ENCODE data around the gene COL15A1. TPM values are rescaled to one million over a fixed set of nuclear protein-coding genes. Genes with fewer than 3 reads are reported as not detected.

The COL15A1 gene
- total RNA-seq, 1 experiment from 2014 or later, result not detected

GRCh38 chr9:98929071-98929470, 14.6 kb upstream of the COL15A1 start:
- no peaks in the 10 kb centered on the region for H3K9me3 Mint-ChIP-seq
- H3K27me3 Mint-ChIP-seq (ENCODE audit: low read depth), result no peaks in the 10 kb centered on the region
- Histone ChIP-seq H3K9me3 (ENCODE audit: control insufficient read depth, low read depth, low read length) (no peaks in the 10 kb centered on the region), H3K23me2 (ENCODE audit: insufficient read length, low read depth, low read length, poor library complexity, severe bottlenecking) (no peaks in the 10 kb centered on the region), H3K79me1 (ENCODE audit: insufficient read depth, low read depth, low read length, poor library complexity, severe bottlenecking) (no peaks in the 10 kb centered on the region), H3K23ac (ENCODE audit: insufficient read length, low read depth, low read length) (no peak overlapping the region), H3K18ac (ENCODE audit: insufficient read length, low read depth, low read length) (no peak overlapping the region), H2BK12ac (ENCODE audit: insufficient read length, low read depth, low read length) (no peak overlapping the region), H4K5ac (ENCODE audit: insufficient read length, low read depth, low read length) (no peak overlapping the region), H2AK5ac (ENCODE audit: insufficient read length, low read length) (no peak overlapping the region), H2BK20ac (ENCODE audit: low read depth, low read length, poor library complexity, severe bottlenecking) (no peak overlapping the region), H2BK120ac (ENCODE audit: low read depth, low read length, poor library complexity, severe bottlenecking) (no peak overlapping the region), H3K14ac (ENCODE audit: insufficient read depth, low read length) (no peak overlapping the region), H3K27me3 (ENCODE audit: insufficient read depth, low read length) (no peaks in the 10 kb centered on the region), H2AFZ (ENCODE audit: low read length) (no peak overlapping the region), H3K9ac (ENCODE audit: extremely low read depth, insufficient read length, low read length) (no peak overlapping the region), H2BK15ac (ENCODE audit: low read depth, low read length) (no peak overlapping the region), H3K79me2 (ENCODE audit: insufficient read depth, low read length) (no peaks in the 10 kb centered on the region), H4K91ac (ENCODE audit: insufficient read length, low read depth, low read length) (no peak overlapping the region), H3K4me2 (ENCODE audit: insufficient read depth, insufficient read length, low read length) (no peak overlapping the region), H4K8ac (replicated peaks; ENCODE audit: insufficient read length, low read depth, low read length) (no peak overlapping the region), H2BK5ac (ENCODE audit: insufficient read length, low read length) (no peak overlapping the region), H3K4ac (ENCODE audit: low read depth, low read length) (no peak overlapping the region), H3T11ph (ENCODE audit: low read length) (no peak overlapping the region), H3K56ac (ENCODE audit: insufficient read length, low read depth, low read length) (no peak overlapping the region), H3K27ac (ENCODE audit: insufficient read length, low read depth, low read length) (no peak overlapping the region), H3K4me1 (ENCODE audit: insufficient read depth, low read length) (peaks cover 3% of the 10 kb centered on the region; the same call in 1 of the 2 replicates), H4K20me1 (ENCODE audit: control insufficient read depth, insufficient read depth, insufficient read length) (no peaks in the 10 kb centered on the region)
- TF ChIP-seq, protein P1, sequence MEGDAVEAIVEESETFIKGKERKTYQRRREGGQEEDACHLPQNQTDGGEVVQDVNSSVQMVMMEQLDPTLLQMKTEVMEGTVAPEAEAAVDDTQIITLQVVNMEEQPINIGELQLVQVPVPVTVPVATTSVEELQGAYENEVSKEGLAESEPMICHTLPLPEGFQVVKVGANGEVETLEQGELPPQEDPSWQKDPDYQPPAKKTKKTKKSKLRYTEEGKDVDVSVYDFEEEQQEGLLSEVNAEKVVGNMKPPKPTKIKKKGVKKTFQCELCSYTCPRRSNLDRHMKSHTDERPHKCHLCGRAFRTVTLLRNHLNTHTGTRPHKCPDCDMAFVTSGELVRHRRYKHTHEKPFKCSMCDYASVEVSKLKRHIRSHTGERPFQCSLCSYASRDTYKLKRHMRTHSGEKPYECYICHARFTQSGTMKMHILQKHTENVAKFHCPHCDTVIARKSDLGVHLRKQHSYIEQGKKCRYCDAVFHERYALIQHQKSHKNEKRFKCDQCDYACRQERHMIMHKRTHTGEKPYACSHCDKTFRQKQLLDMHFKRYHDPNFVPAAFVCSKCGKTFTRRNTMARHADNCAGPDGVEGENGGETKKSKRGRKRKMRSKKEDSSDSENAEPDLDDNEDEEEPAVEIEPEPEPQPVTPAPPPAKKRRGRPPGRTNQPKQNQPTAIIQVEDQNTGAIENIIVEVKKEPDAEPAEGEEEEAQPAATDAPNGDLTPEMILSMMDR (conservative IDR thresholded peaks at IDR 0.05), result no peak
- WGBS (ENCODE audit: extremely low coverage, insufficient read length, low lambda C conversion rate), result no CpG with 5 or more reads among the region's 2 CpGs
- H3K4me1 Mint-ChIP-seq, result peaks cover 6 to 28% of the 10 kb centered on the region in 2 experiments; a peak in 2 of 4 replicates
- no peak overlapping the region for H3K27ac Mint-ChIP-seq
- no peak overlapping the region for H3K4me3 Mint-ChIP-seq
- DNase-seq, result no peak
- H3K36me3 Mint-ChIP-seq (ENCODE audit: insufficient read depth in 1 of 3, low read depth in 3 of 3), result no peaks in the 10 kb centered on the region
